Measurements from ENCODE around the gene ITPR1. TPM values are rescaled to one million over a fixed set of nuclear protein-coding genes. Genes with fewer than 3 reads are reported as not detected.

Gene ITPR1
- total RNA-seq, 2 experiments from 2014 or later, result 48.6 to 55.6 TPM

DNA sequence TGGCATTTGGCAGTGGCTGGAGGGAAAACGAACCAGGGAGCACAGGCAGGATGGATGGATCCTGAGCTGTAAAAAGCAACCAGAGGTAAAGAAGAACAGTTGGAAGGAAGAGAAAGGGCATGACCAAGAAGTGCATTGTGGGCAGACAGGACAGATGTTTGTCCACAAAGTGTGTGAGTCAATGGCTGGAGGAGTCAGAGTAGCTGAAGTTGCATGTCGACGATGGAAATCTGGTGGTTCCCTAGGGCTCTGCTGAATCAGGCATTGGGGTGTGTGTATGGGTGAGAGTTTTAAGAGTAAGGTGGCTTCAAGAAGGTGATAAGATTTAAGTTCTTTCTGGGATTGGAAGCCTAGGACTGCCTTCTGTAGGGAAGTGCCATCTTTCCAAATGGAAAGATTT is 272.1 kb downstream of the ITPR1 start:
- Mint-ChIP-seq H3K9me3 (ENCODE audit: low read depth) (peaks cover 3% of the 10 kb centered on the region), H3K27ac (no peak overlapping the region), H3K36me3 (ENCODE audit: low read depth) (peaks cover 67% of the 10 kb centered on the region), H3K27me3 (no peaks in the 10 kb centered on the region), H3K4me1 (peaks cover 3% of the 10 kb centered on the region), H3K4me3 (no peak overlapping the region)
- ATAC-seq (no peak), DNase-seq (no peak)
- intact Hi-C loops (cut with DNase I, micrococcal nuclease), result no loop called here
- POLR2A ChIA-PET, result no interaction called here
- CTCF ChIA-PET, result interaction anchor here (1.1 to 1.2 kb wide), 3 partner anchors 10 to 132 kb away, joined by 3 to 4 read pairs (median 3); no protein-coding TSS in a partner anchor

DNA sequence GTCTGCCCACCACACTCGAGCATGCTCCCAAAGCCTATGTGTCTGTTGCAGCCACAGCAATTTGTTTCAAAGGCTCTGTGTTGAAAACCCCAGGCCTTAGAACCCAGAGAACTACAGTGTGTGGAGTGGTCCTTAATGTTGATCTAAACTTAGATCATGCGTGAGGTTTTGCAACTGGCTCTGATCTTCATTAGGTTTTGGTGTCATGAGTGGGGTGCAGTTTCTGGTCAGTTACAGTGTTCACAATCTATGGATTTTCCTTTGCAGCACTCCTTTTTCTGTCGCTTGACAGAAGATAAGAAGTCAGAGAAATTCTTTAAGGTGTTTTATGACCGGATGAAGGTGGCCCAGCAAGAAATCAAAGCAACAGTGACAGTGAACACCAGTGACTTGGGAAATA is 273.1 kb downstream of the ITPR1 start:
- H3K36me3 Mint-ChIP-seq (ENCODE audit: low read depth), result peaks cover 64% of the 10 kb centered on the region
- H3K9me3 Mint-ChIP-seq (ENCODE audit: low read depth), result peaks cover 3% of the 10 kb centered on the region
- H3K4me1 Mint-ChIP-seq, result peaks cover 4% of the 10 kb centered on the region
- intact Hi-C loops (cut with DNase I, micrococcal nuclease), result no loop called here
- ATAC-seq, result no peak
- DNase-seq, result no peak
- CTCF ChIA-PET, result interaction anchor here (0.5 to 1.2 kb wide), 5 partner anchors 11 to 162 kb away, joined by 3 to 4 read pairs (median 3); no protein-coding TSS in a partner anchor
- POLR2A ChIA-PET, result no interaction called here
- no peak overlapping the region for H3K4me3 Mint-ChIP-seq
- no peaks in the 10 kb centered on the region for H3K27me3 Mint-ChIP-seq
- no peak overlapping the region for H3K27ac Mint-ChIP-seq

DNA sequence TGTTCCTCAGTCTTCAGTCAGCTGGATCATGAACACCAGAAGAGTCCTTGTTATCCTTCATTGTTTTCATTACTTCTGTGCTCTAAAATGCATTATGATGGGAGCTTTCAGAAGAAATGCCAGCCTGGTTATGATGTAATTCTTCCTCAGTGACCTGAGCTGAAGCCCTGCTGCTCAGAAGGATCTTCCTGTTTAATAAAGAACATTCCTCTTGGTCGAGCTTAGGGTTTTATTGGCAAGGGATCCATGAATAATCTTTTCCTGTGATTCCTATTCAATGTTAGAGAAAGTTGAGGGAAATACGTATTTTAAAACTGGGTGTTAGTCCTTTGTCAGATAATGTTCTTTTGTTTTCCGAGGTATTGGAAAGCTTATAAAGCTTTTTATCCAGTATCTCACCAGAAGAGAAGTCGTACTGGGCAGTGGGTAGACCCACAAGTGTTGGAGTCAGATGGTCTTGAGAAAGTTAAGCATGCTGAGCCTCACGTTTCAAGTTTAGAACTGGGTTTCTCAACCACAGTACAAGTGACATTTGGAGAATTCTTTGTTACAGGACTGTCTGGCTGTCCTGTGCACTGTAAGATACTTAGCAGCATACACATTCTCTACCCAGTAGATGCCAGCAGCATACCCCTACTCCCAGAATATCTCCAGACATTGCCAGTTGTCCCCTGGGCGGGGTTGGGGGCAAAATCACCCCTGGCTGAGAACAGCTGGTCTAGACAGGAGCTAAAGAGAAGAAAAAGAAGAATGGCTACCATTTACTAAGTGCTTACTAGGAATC is 273.8 kb downstream of the ITPR1 start:
- Mint-ChIP-seq H3K9me3 (ENCODE audit: low read depth) (peaks cover 3% of the 10 kb centered on the region), H3K27me3 (no peaks in the 10 kb centered on the region), H3K27ac (no peak overlapping the region), H3K4me1 (peaks cover 6% of the 10 kb centered on the region), H3K4me3 (no peak overlapping the region), H3K36me3 (ENCODE audit: low read depth) (peaks cover 62% of the 10 kb centered on the region)
- CTCF ChIA-PET, result interaction anchor here (0.6 to 1.5 kb wide), 4 partner anchors 11 to 1495 kb away, joined by 3 to 4 read pairs (median 3); no protein-coding TSS in a partner anchor
- DNase-seq, result no peak
- intact Hi-C loops (cut with DNase I, micrococcal nuclease), result no loop called here
- no peak for ATAC-seq
- POLR2A ChIA-PET, result no interaction called here

DNA sequence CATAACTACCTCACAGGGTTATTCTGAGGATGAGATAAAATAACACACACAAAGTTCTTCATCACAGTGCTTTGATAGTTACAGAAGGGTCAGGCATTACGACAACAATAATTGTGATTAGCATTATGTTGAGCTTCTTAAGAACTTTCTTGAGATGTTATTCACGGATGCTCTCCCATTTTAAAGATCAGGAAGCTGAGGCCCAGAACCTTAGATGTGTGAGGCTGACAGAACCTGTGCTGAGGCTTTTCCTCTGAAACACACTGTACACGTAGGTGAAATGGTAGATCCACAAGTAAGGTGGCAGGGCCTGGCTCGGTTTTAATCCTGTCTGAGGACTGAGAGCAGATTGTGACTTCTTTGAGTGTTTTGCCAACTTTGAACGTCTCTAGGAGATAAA is 274.9 kb downstream of the ITPR1 start:
- Mint-ChIP-seq H3K4me1 (peaks cover 7% of the 10 kb centered on the region), H3K9me3 (ENCODE audit: low read depth) (peaks cover 3% of the 10 kb centered on the region), H3K27ac (no peak overlapping the region), H3K27me3 (no peaks in the 10 kb centered on the region), H3K36me3 (ENCODE audit: low read depth) (peaks cover 51% of the 10 kb centered on the region), H3K4me3 (no peak overlapping the region)
- ChIA-PET CTCF (interaction anchor here (1.0 to 1.5 kb wide), 3 partner anchors 12 to 209 kb away, joined by 3 to 5 read pairs (median 4); no protein-coding TSS in a partner anchor), POLR2A (no interaction called here)
- intact Hi-C loops (cut with DNase I, micrococcal nuclease), result no loop called here
- DNase-seq (no peak), ATAC-seq (no peak)

DNA sequence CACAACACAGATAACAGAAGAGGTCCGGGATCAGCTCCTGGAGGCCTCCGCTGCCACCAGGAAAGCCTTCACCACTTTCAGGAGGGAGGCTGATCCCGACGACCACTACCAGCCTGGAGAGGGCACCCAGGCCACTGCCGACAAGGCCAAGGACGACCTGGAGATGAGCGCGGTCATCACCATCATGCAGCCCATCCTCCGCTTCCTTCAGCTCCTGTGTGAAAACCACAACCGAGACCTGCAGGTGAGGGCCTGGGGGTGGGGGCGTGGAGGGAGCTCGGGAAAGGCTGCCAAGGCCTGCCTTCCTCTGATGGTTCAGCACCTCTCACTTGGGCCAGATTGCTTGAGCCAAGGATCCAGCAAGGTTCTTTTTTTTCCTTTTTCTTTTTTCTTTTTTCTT is 275.4 kb downstream of the ITPR1 start:
- peaks cover 50% of the 10 kb centered on the region for H3K36me3 Mint-ChIP-seq (ENCODE audit: low read depth)
- ATAC-seq (no peak), DNase-seq (no peak)
- no peaks in the 10 kb centered on the region for H3K27me3 Mint-ChIP-seq
- POLR2A ChIA-PET, result no interaction called here
- peaks cover 3% of the 10 kb centered on the region for H3K9me3 Mint-ChIP-seq (ENCODE audit: low read depth)
- peaks cover 7% of the 10 kb centered on the region for H3K4me1 Mint-ChIP-seq
- CTCF ChIA-PET, result interaction anchor here (1.0 to 1.5 kb wide), 2 partner anchors 13 to 208 kb away, joined by 4 to 5 read pairs; no protein-coding TSS in a partner anchor
- H3K27ac Mint-ChIP-seq, result no peak overlapping the region
- intact Hi-C loops (cut with DNase I, micrococcal nuclease), result no loop called here
- H3K4me3 Mint-ChIP-seq, result no peak overlapping the region

DNA sequence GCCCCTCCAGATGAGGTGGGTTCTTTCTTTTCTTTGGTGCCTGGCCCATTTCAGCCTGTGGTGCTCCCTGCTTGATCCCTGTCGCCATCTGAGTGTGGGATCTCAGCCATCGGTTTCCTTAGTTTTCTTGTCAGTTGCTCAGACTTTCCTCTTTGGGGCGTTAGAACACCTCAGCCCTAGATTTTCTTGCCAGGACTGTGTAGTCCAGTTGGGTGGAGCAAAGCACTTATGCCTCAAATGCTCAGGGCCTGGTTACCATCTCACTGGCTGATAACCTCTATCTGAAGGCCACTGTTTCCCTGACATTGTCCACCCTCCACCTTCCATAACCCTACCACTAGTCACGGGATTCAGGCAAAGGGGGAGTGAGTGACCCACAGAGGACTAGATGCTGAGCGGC is 277.4 kb downstream of the ITPR1 start:
- POLR2A ChIA-PET, result no interaction called here
- peaks cover 3% of the 10 kb centered on the region for H3K9me3 Mint-ChIP-seq (ENCODE audit: low read depth)
- no peak overlapping the region for H3K27ac Mint-ChIP-seq
- intact Hi-C loops (cut with DNase I, micrococcal nuclease), result no loop called here
- CTCF ChIA-PET, result no interaction called here
- DNase-seq, result no peak
- peaks cover 44% of the 10 kb centered on the region for H3K36me3 Mint-ChIP-seq (ENCODE audit: low read depth)
- no peak overlapping the region for H3K4me3 Mint-ChIP-seq
- no peaks in the 10 kb centered on the region for H3K27me3 Mint-ChIP-seq
- H3K4me1 Mint-ChIP-seq, result peaks cover 16% of the 10 kb centered on the region
- ATAC-seq, result no peak

DNA sequence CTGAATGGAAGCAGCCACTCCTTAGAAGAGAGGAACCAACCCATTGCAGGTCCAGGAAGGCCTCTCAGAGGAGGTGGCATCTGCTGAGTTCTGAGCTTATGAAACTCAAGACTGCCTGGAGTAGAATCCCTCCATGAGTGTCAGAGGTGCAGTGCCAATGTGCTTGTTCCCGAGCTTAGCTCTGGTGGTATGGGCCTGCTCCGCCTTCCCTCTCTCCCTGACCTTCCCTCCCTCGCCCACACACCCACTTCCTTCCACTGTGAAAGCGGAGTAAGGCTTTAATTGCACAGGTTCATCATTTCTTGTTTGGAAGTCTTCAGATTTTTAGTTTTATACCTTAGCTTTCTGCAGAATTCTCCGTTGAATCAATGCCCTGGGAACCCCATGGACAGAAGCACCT is 278.1 kb downstream of the ITPR1 start:
- Mint-ChIP-seq H3K9me3 (ENCODE audit: low read depth) (peaks cover 2% of the 10 kb centered on the region), H3K4me3 (no peak overlapping the region), H3K4me1 (peaks cover 22% of the 10 kb centered on the region), H3K27ac (no peak overlapping the region), H3K36me3 (ENCODE audit: low read depth) (peaks cover 41% of the 10 kb centered on the region), H3K27me3 (no peaks in the 10 kb centered on the region)
- DNase-seq, result no peak
- intact Hi-C loops (cut with DNase I, micrococcal nuclease), result no loop called here
- ATAC-seq, result no peak
- ChIA-PET CTCF (no interaction called here), POLR2A (no interaction called here)

DNA sequence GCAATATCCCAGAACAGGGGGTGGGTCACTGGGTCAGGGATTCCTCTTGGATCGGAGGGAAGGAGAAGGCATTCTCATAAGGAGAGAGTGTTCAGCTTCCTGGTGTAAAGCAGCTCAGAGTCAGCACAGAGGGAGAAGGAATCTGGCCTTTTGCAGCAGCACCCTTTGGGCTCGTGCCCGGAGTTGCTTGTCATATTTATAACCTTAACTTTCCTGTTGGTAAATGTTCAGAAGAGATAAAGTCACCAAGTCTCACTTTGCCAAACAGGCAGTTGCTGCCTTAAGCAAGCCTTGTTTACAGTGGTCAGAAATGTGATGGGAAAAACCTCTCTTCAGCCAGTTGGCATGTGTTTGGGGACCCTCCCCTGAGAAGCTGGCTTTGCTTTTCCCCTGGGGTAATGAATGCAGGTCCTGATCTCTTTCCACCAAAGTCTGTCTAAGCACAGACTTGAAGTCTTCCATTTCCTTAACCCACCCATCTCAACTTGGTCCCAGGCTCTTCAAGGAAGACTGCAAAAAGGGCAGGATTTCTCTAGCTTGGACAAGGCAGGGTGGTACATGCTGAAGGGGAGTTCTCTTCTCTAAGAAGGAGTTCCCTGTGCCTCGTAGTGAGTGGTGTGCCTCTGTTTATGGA is 279.1 kb downstream of the ITPR1 start:
- intact Hi-C loops (cut with DNase I, micrococcal nuclease), result no loop called here
- no peaks in the 10 kb centered on the region for H3K27me3 Mint-ChIP-seq
- ChIA-PET POLR2A (no interaction called here), CTCF (no interaction called here)
- H3K9me3 Mint-ChIP-seq (ENCODE audit: low read depth), result no peaks in the 10 kb centered on the region
- peaks cover 38% of the 10 kb centered on the region for H3K36me3 Mint-ChIP-seq (ENCODE audit: low read depth)
- peaks cover 33% of the 10 kb centered on the region for H3K4me1 Mint-ChIP-seq
- no peak overlapping the region for H3K4me3 Mint-ChIP-seq
- no peak for DNase-seq
- ATAC-seq, result no peak
- no peak overlapping the region for H3K27ac Mint-ChIP-seq

DNA sequence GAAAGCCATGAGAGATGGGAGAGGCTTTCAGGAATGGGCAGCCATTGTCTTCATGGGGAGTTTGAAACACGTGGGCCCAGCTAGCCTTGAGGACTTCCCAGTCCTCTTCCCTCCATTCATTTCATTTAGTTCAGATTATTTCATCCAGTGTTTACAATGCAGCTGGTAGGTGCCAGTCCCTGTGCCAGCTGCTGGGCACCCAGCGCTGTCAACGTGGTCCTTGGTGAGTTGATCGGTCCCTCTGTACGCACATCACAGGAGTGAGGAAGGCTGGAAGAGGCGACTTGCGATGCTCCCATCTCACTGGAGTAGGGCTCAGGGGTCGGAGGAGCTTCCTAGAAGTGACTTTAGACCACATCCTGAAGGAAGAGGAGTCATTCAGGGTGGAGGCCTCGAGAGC is 279.7 kb downstream of the ITPR1 start:
- Mint-ChIP-seq H3K4me1 (peaks cover 39% of the 10 kb centered on the region), H3K27me3 (no peaks in the 10 kb centered on the region), H3K9me3 (ENCODE audit: low read depth) (no peaks in the 10 kb centered on the region), H3K36me3 (ENCODE audit: low read depth) (peaks cover 33% of the 10 kb centered on the region), H3K27ac (no peak overlapping the region), H3K4me3 (no peak overlapping the region)
- CTCF ChIA-PET, result no interaction called here
- intact Hi-C loops (cut with DNase I, micrococcal nuclease), result no loop called here
- no peak for ATAC-seq
- POLR2A ChIA-PET, result no interaction called here
- no peak for DNase-seq

DNA sequence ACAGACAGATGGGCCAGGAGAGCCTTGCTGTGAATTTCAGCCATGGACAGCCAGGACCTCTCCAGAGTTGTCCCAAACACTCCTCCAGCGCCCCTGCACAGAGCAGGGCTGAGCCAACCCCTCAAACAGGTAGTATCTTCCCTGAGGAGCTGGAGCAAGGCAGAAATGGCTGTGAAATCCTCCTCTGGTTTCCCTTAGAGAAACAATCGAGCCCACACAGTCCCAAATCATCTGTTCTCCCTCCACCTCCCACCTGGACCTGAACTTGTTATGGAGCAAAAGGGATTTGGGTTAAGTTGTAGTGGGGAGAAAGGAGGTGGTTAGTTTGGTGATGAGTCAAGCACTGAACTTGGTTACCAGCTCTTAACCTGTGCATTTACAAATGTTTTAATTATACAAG is 280.4 kb downstream of the ITPR1 start:
- intact Hi-C loops (cut with DNase I, micrococcal nuclease), result no loop called here
- H3K27ac Mint-ChIP-seq, result no peak overlapping the region
- H3K27me3 Mint-ChIP-seq, result no peaks in the 10 kb centered on the region
- ChIA-PET POLR2A (no interaction called here), CTCF (no interaction called here)
- H3K36me3 Mint-ChIP-seq (ENCODE audit: low read depth), result peaks cover 31% of the 10 kb centered on the region
- ATAC-seq, result no peak
- no peak overlapping the region for H3K4me3 Mint-ChIP-seq
- H3K4me1 Mint-ChIP-seq, result peaks cover 42% of the 10 kb centered on the region
- no peak for DNase-seq
- no peaks in the 10 kb centered on the region for H3K9me3 Mint-ChIP-seq (ENCODE audit: low read depth)

DNA sequence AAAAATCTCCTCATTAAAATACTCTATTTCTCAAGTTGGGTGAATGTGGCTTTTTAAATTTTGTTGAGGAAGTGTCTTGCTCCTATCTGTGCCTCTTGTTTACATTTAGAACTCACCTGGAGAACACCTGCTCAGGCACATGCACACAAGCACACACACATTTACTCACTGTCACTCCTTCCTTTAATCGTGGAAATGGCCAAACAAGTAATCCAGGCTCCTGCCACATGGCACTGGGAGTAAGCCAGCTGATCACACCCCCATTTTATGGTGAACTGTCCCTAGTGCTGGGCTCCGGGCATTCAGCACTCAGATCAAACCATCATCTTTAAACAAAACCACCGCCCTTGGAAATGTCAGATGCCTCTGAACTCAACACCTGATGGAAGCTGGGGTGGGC is 281.4 kb downstream of the ITPR1 start:
- DNase-seq (no peak), ATAC-seq (no peak)
- Mint-ChIP-seq H3K36me3 (ENCODE audit: low read depth) (peaks cover 30% of the 10 kb centered on the region), H3K27ac (no peak overlapping the region), H3K4me3 (no peak overlapping the region), H3K4me1 (peaks cover 43% of the 10 kb centered on the region), H3K9me3 (ENCODE audit: low read depth) (no peaks in the 10 kb centered on the region), H3K27me3 (no peaks in the 10 kb centered on the region)
- intact Hi-C loops (cut with DNase I, micrococcal nuclease), result no loop called here
- ChIA-PET CTCF (no interaction called here), POLR2A (no interaction called here)

DNA sequence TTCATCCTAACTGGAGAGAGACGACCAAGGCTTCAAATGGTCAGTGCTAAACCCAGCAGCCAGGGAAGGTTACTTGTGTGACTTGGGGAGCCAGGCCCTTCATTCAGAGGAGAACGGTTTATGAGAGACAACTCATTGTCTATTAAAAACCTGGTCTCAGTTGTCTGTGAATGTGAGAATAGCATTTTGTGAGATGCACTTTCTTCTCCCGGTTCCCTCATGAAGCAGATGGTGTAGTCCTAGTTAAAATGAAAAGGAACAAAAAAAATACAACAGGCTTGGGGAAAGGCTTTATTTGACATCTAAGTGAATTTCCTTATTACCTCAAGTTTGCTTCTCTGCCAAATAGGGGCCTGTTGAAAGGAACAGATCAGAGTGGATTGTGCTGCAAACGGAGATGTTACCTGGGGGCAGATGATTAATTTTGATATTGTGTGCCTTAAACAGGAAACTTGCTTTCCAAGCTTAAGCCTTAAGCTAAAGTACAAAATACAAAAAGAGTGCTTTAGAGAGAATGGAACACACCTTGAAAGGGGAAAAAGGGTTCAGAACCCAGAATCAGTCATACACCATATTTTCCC is 283.3 kb downstream of the ITPR1 start:
- Mint-ChIP-seq H3K27me3 (no peaks in the 10 kb centered on the region), H3K4me3 (no peak overlapping the region), H3K9me3 (ENCODE audit: low read depth) (no peaks in the 10 kb centered on the region), H3K36me3 (ENCODE audit: low read depth) (peaks cover 35% of the 10 kb centered on the region), H3K27ac (peak overlapping the region; percentile 91), H3K4me1 (peaks cover 40% of the 10 kb centered on the region)
- POLR2A ChIA-PET, result interaction anchor here (1.5 kb wide), 1 partner anchor 202 kb away, joined by 6 read pairs; no protein-coding TSS in a partner anchor
- DNase-seq (no peak), ATAC-seq (peak; percentile 20)
- CTCF ChIA-PET, result interaction anchor here (0.6 to 2.5 kb wide), 6 partner anchors 12 to 1184 kb away, joined by 3 to 9 read pairs (median 3); no protein-coding TSS in a partner anchor
- intact Hi-C loops (cut with DNase I, micrococcal nuclease), result loop anchor here (2.0 kb wide), 1 partner anchor 54 kb away; no protein-coding TSS in a partner anchor

All from activated CD4-positive, alpha-beta T cell treated with anti-CD3 and anti-CD28 coated beads for 36 hours (primary cell).